ENCODE measurements around the gene MEIS2.

- TF ChIP-seq FOSL2 (IDR thresholded peaks at IDR 0.05) (no peak), FOSL2 (CRISPR knock-in tag; IDR thresholded peaks at IDR 0.05) (no peak), CTCF (IDR thresholded peaks at IDR 0.05) (no peak), POLR2A (IDR thresholded peaks at IDR 0.05; ENCODE audit: low read length) (no peak), MYC (IDR thresholded peaks at IDR 0.05; ENCODE audit: borderline replicate concordance, low read length) (no peak), TP53 (CRISPR knock-in tag; IDR thresholded peaks at IDR 0.05) (no peak), RNF2 (IDR thresholded peaks at IDR 0.05; ENCODE audit: borderline replicate concordance, low read depth) (no peak)
Measured at GRCh38 chr15:37121492-37121891, 21.1 kb upstream of the MEIS2 start.
